HG02973 (cell line): ENCODE measurements around the gene CHMP1B.
A peak's percentile ranks its signal among the peaks of the same experiment; 100 is the strongest.

Experiments
- ATAC-seq: cut with Tn5 transposase; IDR thresholded peaks from one replicate; pipeline ENCODE4 v1.9.1; 2021; ENCODE audit warnings: moderate library complexity; ENCODE audit not compliant: unreplicated experiment

CHMP1B gene

GRCh38 chr18:11851146-11851805, at the start of gene CHMP1B:
TSS of gene CHMP1B (plus strand) at chr18:11851413. CDS start at chr18:11851512, 99 bp downstream.
- peak; percentile 91 for ATAC-seq

- no peak for ATAC-seq
Observed at GRCh38 chr18:11801573-11801972, 49.6 kb upstream of the CHMP1B start.

- ATAC-seq, result no peak
Observed at GRCh38 chr18:11802158-11802557, 49.1 kb upstream of the CHMP1B start.

GRCh38 chr18:11802586-11802985, 48.6 kb upstream of the CHMP1B start:
- no peak for ATAC-seq

- ATAC-seq, result no peak
Observed at GRCh38 chr18:11807233-11807632, 44.0 kb upstream of the CHMP1B start.

GRCh38 chr18:11808001-11808855, 43.0 kb upstream of the CHMP1B start:
- no peak for ATAC-seq

- no peak for ATAC-seq
Observed at GRCh38 chr18:11809895-11810294, 41.3 kb upstream of the CHMP1B start.

- ATAC-seq, result no peak
Observed at GRCh38 chr18:11810379-11810778, 40.8 kb upstream of the CHMP1B start.

- no peak for ATAC-seq
Observed at GRCh38 chr18:11811009-11811408, 40.2 kb upstream of the CHMP1B start.

GRCh38 chr18:11817229-11817628, 34.0 kb upstream of the CHMP1B start:
- no peak for ATAC-seq

- no peak for ATAC-seq
Observed at GRCh38 chr18:11818486-11819203, 32.6 kb upstream of the CHMP1B start.

- ATAC-seq, result no peak
Observed at GRCh38 chr18:11819938-11820337, 31.3 kb upstream of the CHMP1B start.

- no peak for ATAC-seq
Observed at GRCh38 chr18:11820697-11821096, 30.5 kb upstream of the CHMP1B start.

- no peak for ATAC-seq
Observed at GRCh38 chr18:11821208-11821607, 30.0 kb upstream of the CHMP1B start.

GRCh38 chr18:11821643-11822237, 29.5 kb upstream of the CHMP1B start:
- no peak for ATAC-seq

- ATAC-seq, result no peak
Observed at GRCh38 chr18:11823545-11823944, 27.7 kb upstream of the CHMP1B start.

- no peak for ATAC-seq
Observed at GRCh38 chr18:11826836-11827235, 24.4 kb upstream of the CHMP1B start.

- no peak for ATAC-seq
Observed at GRCh38 chr18:11828786-11829432, 22.3 kb upstream of the CHMP1B start.

GRCh38 chr18:11830585-11830984, 20.6 kb upstream of the CHMP1B start:
- no peak for ATAC-seq

GRCh38 chr18:11831921-11832320, 19.3 kb upstream of the CHMP1B start:
- ATAC-seq, result no peak

GRCh38 chr18:11834772-11835171, 16.4 kb upstream of the CHMP1B start:
- ATAC-seq, result no peak
